ENCODE results near the gene SSTR5.

The SSTR5 gene

GRCh38 chr16:1070084-1070863 lies 2.3 kb upstream of the SSTR5 start:
- Histone ChIP-seq H3K9me3 (replicated peaks in 1 of 11) (no peaks in the 10 kb centered on the region), H4K20me1 (peaks cover 0 to 80% (median 34%) of the 10 kb centered on the region in 11 experiments; a peak in 15 of 22 replicates), H3K4me1 (peaks cover 0 to 32% (median 16%) of the 10 kb centered on the region in 10 experiments; a peak in 14 of 20 replicates), H3K4me2 (no peak overlapping the region), H3K27me3 (peaks cover 93 to 100% (median 99%) of the 10 kb centered on the region in 11 experiments), H3K27ac (no peak overlapping the region), H3K4me3 (no peak overlapping the region), H3K36me3 (no peaks in the 10 kb centered on the region), H3K9ac (no peak overlapping the region)
- no peak for TF ChIP-seq Cebpa-rat (IDR thresholded peaks at IDR 0.05)

GRCh38 chr16:1070864-1071408 lies 1.6 kb upstream of the SSTR5 start:
- Histone ChIP-seq H3K27ac (no peak overlapping the region), H3K4me3 (no peak overlapping the region), H3K27me3 (peaks cover 90 to 98% (median 97%) of the 10 kb centered on the region in 11 experiments), H3K36me3 (no peaks in the 10 kb centered on the region), H3K4me2 (no peak overlapping the region), H3K9me3 (replicated peaks in 1 of 11) (no peaks in the 10 kb centered on the region), H3K9ac (no peak overlapping the region), H3K4me1 (peaks cover 0 to 35% (median 19%) of the 10 kb centered on the region in 10 experiments; a peak in 14 of 20 replicates), H4K20me1 (peaks cover 0 to 83% (median 36%) of the 10 kb centered on the region in 11 experiments; a peak in 15 of 22 replicates)
- no peak for TF ChIP-seq Cebpa-rat (IDR thresholded peaks at IDR 0.05)

GRCh38 chr16:1071561-1072225 lies 854 bp upstream of the SSTR5 start:
- peaks cover 90 to 96% (median 94%) of the 10 kb centered on the region in 11 experiments for H3K27me3 ChIP-seq
- peaks cover 0 to 79% (median 36%) of the 10 kb centered on the region in 11 experiments; a peak in 15 of 22 replicates for H4K20me1 ChIP-seq
- no peak for TF ChIP-seq Cebpa-rat (IDR thresholded peaks at IDR 0.05)
- H3K4me2 ChIP-seq = no peak overlapping the region
- no peak overlapping the region for H3K9ac ChIP-seq
- H3K4me1 ChIP-seq = peaks cover 0 to 38% (median 19%) of the 10 kb centered on the region in 10 experiments; a peak in 14 of 20 replicates
- H3K4me3 ChIP-seq = no peak overlapping the region
- no peaks in the 10 kb centered on the region for H3K9me3 ChIP-seq (replicated peaks in 1 of 11)
- no peak overlapping the region for H3K27ac ChIP-seq
- no peaks in the 10 kb centered on the region for H3K36me3 ChIP-seq

- Histone ChIP-seq H3K4me3 (no peak overlapping the region), H3K36me3 (no peaks in the 10 kb centered on the region), H3K9me3 (replicated peaks in 1 of 11) (no peaks in the 10 kb centered on the region), H3K27me3 (peaks cover 92 to 96% (median 94%) of the 10 kb centered on the region in 11 experiments), H3K27ac (no peak overlapping the region), H3K4me2 (no peak overlapping the region), H3K4me1 (peaks cover 0 to 32% (median 16%) of the 10 kb centered on the region in 10 experiments; a peak in 14 of 20 replicates), H3K9ac (no peak overlapping the region), H4K20me1 (peaks cover 0 to 68% (median 35%) of the 10 kb centered on the region in 11 experiments; a peak in 15 of 22 replicates)
- no peak for TF ChIP-seq Cebpa-rat (IDR thresholded peaks at IDR 0.05)
Observed at GRCh38 chr16:1073262-1073558, 663 bp downstream of the SSTR5 start.

- H3K36me3 ChIP-seq = no peaks in the 10 kb centered on the region
- H3K27me3 ChIP-seq = peaks cover 92 to 96% (median 94%) of the 10 kb centered on the region in 11 experiments
- no peak overlapping the region for H3K4me3 ChIP-seq
- H4K20me1 ChIP-seq = peaks cover 0 to 69% (median 32%) of the 10 kb centered on the region in 11 experiments; a peak in 15 of 22 replicates
- no peak overlapping the region for H3K9ac ChIP-seq
- H3K4me2 ChIP-seq = no peak overlapping the region
- TF ChIP-seq Cebpa-rat (IDR thresholded peaks at IDR 0.05) = no peak
- H3K9me3 ChIP-seq (replicated peaks in 1 of 11) = no peaks in the 10 kb centered on the region
- H3K27ac ChIP-seq = no peak overlapping the region
- H3K4me1 ChIP-seq = peaks cover 0 to 27% (median 10%) of the 10 kb centered on the region in 10 experiments; a peak in 14 of 20 replicates
Observed at GRCh38 chr16:1073566-1074378, 1.2 kb downstream of the SSTR5 start.

- Histone ChIP-seq H3K4me3 (no peak overlapping the region), H3K4me2 (no peak overlapping the region), H4K20me1 (peaks cover 0 to 69% (median 30%) of the 10 kb centered on the region in 11 experiments; a peak in 15 of 22 replicates), H3K27ac (no peak overlapping the region), H3K9ac (no peak overlapping the region), H3K4me1 (peaks cover 0 to 21% (median 5%) of the 10 kb centered on the region in 10 experiments; a peak in 9 of 20 replicates), H3K36me3 (no peaks in the 10 kb centered on the region), H3K9me3 (replicated peaks in 1 of 11) (no peaks in the 10 kb centered on the region), H3K27me3 (peaks cover 92 to 96% (median 94%) of the 10 kb centered on the region in 11 experiments)
- TF ChIP-seq Cebpa-rat (IDR thresholded peaks at IDR 0.05) = no peak
Observed at GRCh38 chr16:1074379-1074649, 1.8 kb downstream of the SSTR5 start.

GRCh38 chr16:1075546-1075945 lies 3.0 kb downstream of the SSTR5 start:
- peaks cover 92 to 96% (median 94%) of the 10 kb centered on the region in 11 experiments for H3K27me3 ChIP-seq
- peaks cover 0 to 14% (median 4%) of the 10 kb centered on the region in 10 experiments; a peak in 8 of 20 replicates for H3K4me1 ChIP-seq
- H3K9ac ChIP-seq = no peak overlapping the region
- no peaks in the 10 kb centered on the region for H3K9me3 ChIP-seq (replicated peaks in 1 of 11)
- no peak for TF ChIP-seq Cebpa-rat (IDR thresholded peaks at IDR 0.05)
- no peak overlapping the region for H3K27ac ChIP-seq
- H3K4me3 ChIP-seq = no peak overlapping the region
- no peaks in the 10 kb centered on the region for H3K36me3 ChIP-seq
- H3K4me2 ChIP-seq = peak overlapping the region in 8 of 11 experiments; percentile 9 to 62 (median 48); a peak in 10 of 22 replicates
- peaks cover 0 to 69% (median 28%) of the 10 kb centered on the region in 11 experiments; a peak in 15 of 22 replicates for H4K20me1 ChIP-seq

- H3K9ac ChIP-seq = no peak overlapping the region
- H3K27ac ChIP-seq = no peak overlapping the region
- peaks cover 0 to 12% (median 4%) of the 10 kb centered on the region in 10 experiments; a peak in 9 of 20 replicates for H3K4me1 ChIP-seq
- H4K20me1 ChIP-seq = peaks cover 0 to 69% (median 37%) of the 10 kb centered on the region in 11 experiments; a peak in 15 of 22 replicates
- no peaks in the 10 kb centered on the region for H3K36me3 ChIP-seq
- no peaks in the 10 kb centered on the region for H3K9me3 ChIP-seq (replicated peaks in 1 of 11)
- no peak overlapping the region for H3K4me3 ChIP-seq
- no peak overlapping the region for H3K4me2 ChIP-seq
- peaks cover 92 to 96% (median 94%) of the 10 kb centered on the region in 11 experiments for H3K27me3 ChIP-seq
- no peak for TF ChIP-seq Cebpa-rat (IDR thresholded peaks at IDR 0.05)
Observed at GRCh38 chr16:1076801-1077576, 4.4 kb downstream of the SSTR5 start.

All from BLaER1 treated with 17β-estradiol and CSF1 and Interleukin-3, amounts not matched to agents 10 nM and 100 nM (cell line).